ENCODE results near the gene ZDHHC4. TPM values are rescaled to one million over a fixed set of nuclear protein-coding genes. Genes with fewer than 3 reads are reported as not detected.

The ZDHHC4 gene
- total and polyA plus RNA-seq, 2 of the 13 experiments (the other 11 are each of a cell fraction or from before 2014, with no cell fraction given) = 83.2 to 188 TPM

DNA sequence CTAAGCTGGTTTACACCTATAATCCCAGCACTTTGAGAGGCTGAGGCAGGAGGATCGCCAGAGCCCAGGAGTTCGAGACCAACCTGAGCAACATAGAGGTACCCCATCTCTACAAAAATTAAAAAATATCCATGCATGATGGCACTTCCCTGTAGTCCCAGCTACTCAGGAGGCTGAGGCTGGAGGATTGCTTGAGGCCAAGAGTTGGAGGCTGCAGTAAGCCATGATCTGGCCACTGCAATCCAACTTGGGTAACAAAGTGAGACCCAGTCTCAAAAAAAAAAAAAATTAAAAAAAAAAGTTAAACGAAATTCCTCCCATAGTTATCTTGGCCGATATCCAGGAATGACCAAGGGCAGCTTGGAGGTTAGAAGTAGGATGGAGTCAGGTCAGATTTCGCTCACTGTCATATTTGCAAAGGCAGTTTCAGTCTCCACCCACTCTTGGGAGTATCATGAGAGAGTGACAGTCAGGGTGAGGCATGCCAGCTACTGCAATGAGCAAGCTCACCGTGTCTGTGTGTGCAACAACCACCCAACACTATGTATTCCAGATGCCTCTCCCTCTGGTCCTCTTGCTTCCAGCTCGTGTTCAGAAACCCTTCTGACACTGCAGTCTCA lies 6.0 kb upstream of the ZDHHC4 start (continued):
- TF ChIP-seq, protein P1, sequence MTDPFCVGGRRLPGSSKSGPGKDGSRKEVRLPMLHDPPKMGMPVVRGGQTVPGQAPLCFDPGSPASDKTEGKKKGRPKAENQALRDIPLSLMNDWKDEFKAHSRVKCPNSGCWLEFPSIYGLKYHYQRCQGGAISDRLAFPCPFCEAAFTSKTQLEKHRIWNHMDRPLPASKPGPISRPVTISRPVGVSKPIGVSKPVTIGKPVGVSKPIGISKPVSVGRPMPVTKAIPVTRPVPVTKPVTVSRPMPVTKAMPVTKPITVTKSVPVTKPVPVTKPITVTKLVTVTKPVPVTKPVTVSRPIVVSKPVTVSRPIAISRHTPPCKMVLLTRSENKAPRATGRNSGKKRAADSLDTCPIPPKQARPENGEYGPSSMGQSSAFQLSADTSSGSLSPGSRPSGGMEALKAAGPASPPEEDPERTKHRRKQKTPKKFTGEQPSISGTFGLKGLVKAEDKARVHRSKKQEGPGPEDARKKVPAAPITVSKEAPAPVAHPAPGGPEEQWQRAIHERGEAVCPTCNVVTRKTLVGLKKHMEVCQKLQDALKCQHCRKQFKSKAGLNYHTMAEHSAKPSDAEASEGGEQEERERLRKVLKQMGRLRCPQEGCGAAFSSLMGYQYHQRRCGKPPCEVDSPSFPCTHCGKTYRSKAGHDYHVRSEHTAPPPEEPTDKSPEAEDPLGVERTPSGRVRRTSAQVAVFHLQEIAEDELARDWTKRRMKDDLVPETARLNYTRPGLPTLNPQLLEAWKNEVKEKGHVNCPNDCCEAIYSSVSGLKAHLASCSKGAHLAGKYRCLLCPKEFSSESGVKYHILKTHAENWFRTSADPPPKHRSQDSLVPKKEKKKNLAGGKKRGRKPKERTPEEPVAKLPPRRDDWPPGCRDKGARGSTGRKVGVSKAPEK (CRISPR knock-in tag; IDR thresholded peaks at IDR 0.05; ENCODE audit: borderline replicate concordance) = no peak
- TF ChIP-seq, protein P2, sequence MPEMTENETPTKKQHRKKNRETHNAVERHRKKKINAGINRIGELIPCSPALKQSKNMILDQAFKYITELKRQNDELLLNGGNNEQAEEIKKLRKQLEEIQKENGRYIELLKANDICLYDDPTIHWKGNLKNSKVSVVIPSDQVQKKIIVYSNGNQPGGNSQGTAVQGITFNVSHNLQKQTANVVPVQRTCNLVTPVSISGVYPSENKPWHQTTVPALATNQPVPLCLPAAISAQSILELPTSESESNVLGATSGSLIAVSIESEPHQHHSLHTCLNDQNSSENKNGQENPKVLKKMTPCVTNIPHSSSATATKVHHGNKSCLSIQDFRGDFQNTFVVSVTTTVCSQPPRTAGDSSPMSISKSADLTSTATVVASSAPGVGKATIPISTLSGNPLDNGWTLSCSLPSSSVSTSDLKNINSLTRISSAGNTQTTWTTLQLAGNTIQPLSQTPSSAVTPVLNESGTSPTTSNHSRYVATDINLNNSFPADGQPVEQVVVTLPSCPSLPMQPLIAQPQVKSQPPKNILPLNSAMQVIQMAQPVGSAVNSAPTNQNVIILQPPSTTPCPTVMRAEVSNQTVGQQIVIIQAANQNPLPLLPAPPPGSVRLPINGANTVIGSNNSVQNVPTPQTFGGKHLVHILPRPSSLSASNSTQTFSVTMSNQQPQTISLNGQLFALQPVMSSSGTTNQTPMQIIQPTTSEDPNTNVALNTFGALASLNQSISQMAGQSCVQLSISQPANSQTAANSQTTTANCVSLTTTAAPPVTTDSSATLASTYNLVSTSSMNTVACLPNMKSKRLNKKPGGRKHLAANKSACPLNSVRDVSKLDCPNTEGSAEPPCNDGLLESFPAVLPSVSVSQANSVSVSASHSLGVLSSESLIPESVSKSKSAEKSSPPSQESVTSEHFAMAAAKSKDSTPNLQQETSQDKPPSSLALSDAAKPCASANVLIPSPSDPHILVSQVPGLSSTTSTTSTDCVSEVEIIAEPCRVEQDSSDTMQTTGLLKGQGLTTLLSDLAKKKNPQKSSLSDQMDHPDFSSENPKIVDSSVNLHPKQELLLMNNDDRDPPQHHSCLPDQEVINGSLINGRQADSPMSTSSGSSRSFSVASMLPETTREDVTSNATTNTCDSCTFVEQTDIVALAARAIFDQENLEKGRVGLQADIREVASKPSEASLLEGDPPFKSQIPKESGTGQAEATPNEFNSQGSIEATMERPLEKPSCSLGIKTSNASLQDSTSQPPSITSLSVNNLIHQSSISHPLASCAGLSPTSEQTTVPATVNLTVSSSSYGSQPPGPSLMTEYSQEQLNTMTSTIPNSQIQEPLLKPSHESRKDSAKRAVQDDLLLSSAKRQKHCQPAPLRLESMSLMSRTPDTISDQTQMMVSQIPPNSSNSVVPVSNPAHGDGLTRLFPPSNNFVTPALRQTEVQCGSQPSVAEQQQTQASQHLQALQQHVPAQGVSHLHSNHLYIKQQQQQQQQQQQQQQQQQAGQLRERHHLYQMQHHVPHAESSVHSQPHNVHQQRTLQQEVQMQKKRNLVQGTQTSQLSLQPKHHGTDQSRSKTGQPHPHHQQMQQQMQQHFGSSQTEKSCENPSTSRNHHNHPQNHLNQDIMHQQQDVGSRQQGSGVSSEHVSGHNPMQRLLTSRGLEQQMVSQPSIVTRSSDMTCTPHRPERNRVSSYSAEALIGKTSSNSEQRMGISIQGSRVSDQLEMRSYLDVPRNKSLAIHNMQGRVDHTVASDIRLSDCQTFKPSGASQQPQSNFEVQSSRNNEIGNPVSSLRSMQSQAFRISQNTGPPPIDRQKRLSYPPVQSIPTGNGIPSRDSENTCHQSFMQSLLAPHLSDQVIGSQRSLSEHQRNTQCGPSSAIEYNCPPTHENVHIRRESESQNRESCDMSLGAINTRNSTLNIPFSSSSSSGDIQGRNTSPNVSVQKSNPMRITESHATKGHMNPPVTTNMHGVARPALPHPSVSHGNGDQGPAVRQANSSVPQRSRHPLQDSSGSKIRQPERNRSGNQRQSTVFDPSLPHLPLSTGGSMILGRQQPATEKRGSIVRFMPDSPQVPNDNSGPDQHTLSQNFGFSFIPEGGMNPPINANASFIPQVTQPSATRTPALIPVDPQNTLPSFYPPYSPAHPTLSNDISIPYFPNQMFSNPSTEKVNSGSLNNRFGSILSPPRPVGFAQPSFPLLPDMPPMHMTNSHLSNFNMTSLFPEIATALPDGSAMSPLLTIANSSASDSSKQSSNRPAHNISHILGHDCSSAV (CRISPR knock-in tag; IDR thresholded peaks at IDR 0.05; ENCODE audit: borderline replicate concordance) = no peak
- TF ChIP-seq, protein P3, sequence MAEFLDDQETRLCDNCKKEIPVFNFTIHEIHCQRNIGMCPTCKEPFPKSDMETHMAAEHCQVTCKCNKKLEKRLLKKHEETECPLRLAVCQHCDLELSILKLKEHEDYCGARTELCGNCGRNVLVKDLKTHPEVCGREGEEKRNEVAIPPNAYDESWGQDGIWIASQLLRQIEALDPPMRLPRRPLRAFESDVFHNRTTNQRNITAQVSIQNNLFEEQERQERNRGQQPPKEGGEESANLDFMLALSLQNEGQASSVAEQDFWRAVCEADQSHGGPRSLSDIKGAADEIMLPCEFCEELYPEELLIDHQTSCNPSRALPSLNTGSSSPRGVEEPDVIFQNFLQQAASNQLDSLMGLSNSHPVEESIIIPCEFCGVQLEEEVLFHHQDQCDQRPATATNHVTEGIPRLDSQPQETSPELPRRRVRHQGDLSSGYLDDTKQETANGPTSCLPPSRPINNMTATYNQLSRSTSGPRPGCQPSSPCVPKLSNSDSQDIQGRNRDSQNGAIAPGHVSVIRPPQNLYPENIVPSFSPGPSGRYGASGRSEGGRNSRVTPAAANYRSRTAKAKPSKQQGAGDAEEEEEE (CRISPR knock-in tag; IDR thresholded peaks at IDR 0.05; ENCODE audit: borderline replicate concordance) = no peak
- TF ChIP-seq PAF1 (CRISPR knock-in tag; IDR thresholded peaks at IDR 0.05) (no peak), RFXAP (CRISPR knock-in tag; IDR thresholded peaks at IDR 0.05; ENCODE audit: borderline replicate concordance) (no peak), NBN (conservative IDR thresholded peaks at IDR 0.05) (no peak), ZNF672 (CRISPR knock-in tag; IDR thresholded peaks at IDR 0.05) (no peak), POLR2AphosphoS5 (IDR thresholded peaks at IDR 0.05; ENCODE audit: low read depth, low read length) (no peak), EHMT2 (IDR thresholded peaks at IDR 0.05; ENCODE audit: borderline replicate concordance, low read depth, low read length) (peak; percentile 47; the same call in 1 of the 2 replicates), KDM6A (CRISPR knock-in tag; IDR thresholded peaks at IDR 0.05; ENCODE audit: low read depth) (no peak), ZNF10 (CRISPR knock-in tag; IDR thresholded peaks at IDR 0.05; ENCODE audit: borderline replicate concordance, low read depth) (no peak), ZNF484 (CRISPR knock-in tag; IDR thresholded peaks at IDR 0.05; ENCODE audit: borderline replicate concordance, low read depth) (no peak), NR2F1 (CRISPR knock-in tag; IDR thresholded peaks at IDR 0.05) (no peak), EP300 (IDR thresholded peaks at IDR 0.05; ENCODE audit: low read depth in 2 of 2, low read length in 2 of 2) (no peak), EP300 (CRISPR knock-in tag; IDR thresholded peaks at IDR 0.05; ENCODE audit: borderline replicate concordance) (no peak)
